Measurements from ENCODE around the gene SLC22A16. TPM values are rescaled to one million over a fixed set of nuclear protein-coding genes. Genes with fewer than 3 reads are reported as not detected.

The SLC22A16 gene
- total and polyA plus RNA-seq, 2 of the 13 experiments (the other 11 are each of a cell fraction or from before 2014, with no cell fraction given), result 0.04 TPM; not detected in 1

- TF ChIP-seq LRRFIP1 (CRISPR knock-in tag; conservative IDR thresholded peaks at IDR 0.05), result no peak
- TF ChIP-seq ZNF644 (CRISPR knock-in tag; IDR thresholded peaks at IDR 0.05; ENCODE audit: low read depth), result no peak
- no peak for TF ChIP-seq ZNF773 (CRISPR knock-in tag; IDR thresholded peaks at IDR 0.05; ENCODE audit: borderline replicate concordance)
- no peak for TF ChIP-seq ZNF282 (IDR thresholded peaks at IDR 0.05; ENCODE audit: partially characterized antibody)
- TF ChIP-seq ZNF430 (CRISPR knock-in tag; IDR thresholded peaks at IDR 0.05), result no peak
- TF ChIP-seq ZNF546 (CRISPR knock-in tag; conservative IDR thresholded peaks at IDR 0.05), result no peak
Observed at GRCh38 chr6:110448846-110449540, 27.4 kb downstream of the SLC22A16 start (continued).

DNA sequence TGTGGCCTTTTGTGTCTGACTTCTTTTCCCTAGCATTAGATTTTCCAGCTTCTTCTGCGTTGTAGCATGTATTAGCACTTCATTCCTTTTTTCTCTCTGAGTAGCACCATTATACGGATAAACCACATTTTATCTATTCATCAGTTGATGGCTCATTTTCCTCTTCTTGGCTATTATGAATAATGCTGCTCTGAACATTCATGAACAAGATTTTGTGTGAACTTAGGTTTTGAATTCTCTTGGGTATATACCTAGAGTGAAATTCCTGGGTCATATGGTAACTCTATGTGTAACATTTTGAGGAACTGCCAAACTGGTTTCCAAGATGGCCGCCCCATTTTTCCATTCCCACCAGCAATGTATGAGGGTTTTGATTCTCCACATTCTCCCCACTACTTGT is 28.7 kb downstream of the SLC22A16 start:
- ATAC-seq (no peak), FAIRE-seq (no peak), DNase-seq (ENCODE audit: low spot score) (no peak)
- intact Hi-C loops (cut with micrococcal nuclease; ENCODE audit: unreplicated experiment), result no loop called here
- no TSS peak for BruUV-seq (replicated peaks)
- H3K36me3 ChIP-seq (replicated peaks in 1 of 2; ENCODE audit: control insufficient read depth in 1 of 2, insufficient read depth in 2 of 2, low read length in 2 of 2), result no peaks in the 10 kb centered on the region
- POLR2A ChIA-PET, result no interaction called here
- H3K4me3 ChIP-seq (replicated peaks in 1 of 3; ENCODE audit: insufficient read depth in 1 of 3, low read depth in 2 of 3, low read length in 3 of 3), result no peak overlapping the region
- in situ Hi-C loops (cut with HindIII; ENCODE audit: extremely low pct_ligation_motif_present, low pct_unique_long_range_greater_than_20kb), result no loop called here
- H3K79me2 ChIP-seq (ENCODE audit: insufficient read depth, low read length), result no peaks in the 10 kb centered on the region
- H3K27ac ChIP-seq (ENCODE audit: extremely low read length, insufficient read depth, low read length), result no peak overlapping the region
- H3K9me3 ChIP-seq (ENCODE audit: low read length), result no peaks in the 10 kb centered on the region
- CTCF ChIA-PET (ENCODE audit: low intra/inter-chr PET ratio, low total read pairs), result no interaction called here
- WGBS (ENCODE audit: low lambda C conversion rate), result 43% methylated on average over 3 of the region's 3 CpGs
- no peaks in the 10 kb centered on the region for H4K20me1 ChIP-seq (ENCODE audit: insufficient read depth, low read length)
- no peak overlapping the region for H3K9ac ChIP-seq (ENCODE audit: insufficient read depth, low read depth, low read length)
- H2AFZ ChIP-seq (ENCODE audit: low read length), result no peak overlapping the region
- peaks cover 0 to 16% of the 10 kb centered on the region in 2 experiments; a peak in 1 of 5 replicates for H3K27me3 ChIP-seq (ENCODE audit: control insufficient read depth in 1 of 2, insufficient read depth in 2 of 2, low read length in 2 of 2)
- no peak overlapping the region for H3K4me2 ChIP-seq (ENCODE audit: low read depth, low read length)
- no peaks in the 10 kb centered on the region for H3K4me1 ChIP-seq (ENCODE audit: insufficient read depth, low read length)
- TF ChIP-seq, protein P1, sequence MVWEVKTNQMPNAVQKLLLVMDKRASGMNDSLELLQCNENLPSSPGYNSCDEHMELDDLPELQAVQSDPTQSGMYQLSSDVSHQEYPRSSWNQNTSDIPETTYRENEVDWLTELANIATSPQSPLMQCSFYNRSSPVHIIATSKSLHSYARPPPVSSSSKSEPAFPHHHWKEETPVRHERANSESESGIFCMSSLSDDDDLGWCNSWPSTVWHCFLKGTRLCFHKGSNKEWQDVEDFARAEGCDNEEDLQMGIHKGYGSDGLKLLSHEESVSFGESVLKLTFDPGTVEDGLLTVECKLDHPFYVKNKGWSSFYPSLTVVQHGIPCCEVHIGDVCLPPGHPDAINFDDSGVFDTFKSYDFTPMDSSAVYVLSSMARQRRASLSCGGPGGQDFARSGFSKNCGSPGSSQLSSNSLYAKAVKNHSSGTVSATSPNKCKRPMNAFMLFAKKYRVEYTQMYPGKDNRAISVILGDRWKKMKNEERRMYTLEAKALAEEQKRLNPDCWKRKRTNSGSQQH (CRISPR knock-in tag; IDR thresholded peaks at IDR 0.05; ENCODE audit: low read depth), result no peak
- TF ChIP-seq CREM (IDR thresholded peaks at IDR 0.05) (no peak), CREM (CRISPR knock-in tag; IDR thresholded peaks at IDR 0.05) (no peak), MYNN (CRISPR knock-in tag; IDR thresholded peaks at IDR 0.05; ENCODE audit: low read depth) (no peak), FOSL2 (CRISPR knock-in tag; IDR thresholded peaks at IDR 0.05) (no peak)
- TF ChIP-seq, protein P2, sequence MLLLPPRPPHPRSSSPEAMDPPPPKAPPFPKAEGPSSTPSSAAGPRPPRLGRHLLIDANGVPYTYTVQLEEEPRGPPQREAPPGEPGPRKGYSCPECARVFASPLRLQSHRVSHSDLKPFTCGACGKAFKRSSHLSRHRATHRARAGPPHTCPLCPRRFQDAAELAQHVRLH (CRISPR knock-in tag; IDR thresholded peaks at IDR 0.05; ENCODE audit: borderline replicate concordance, low read depth), result no peak

Measured in HepG2 (cell line).